Ramos (cell line): Measurements from ENCODE around the gene TMEM220.
"Not testable (repeated sequence)": the region's sequence is repeated elsewhere in the genome, so short reads cannot be mapped to it uniquely, and the experiment has no call there.

Experiments
- in situ Hi-C: fragments of 300-500 bp; cut with MboI; formaldehyde crosslinking; loops from one replicate; pipeline ENCODE4 v1.14.3; 2022; ENCODE audit warnings: low sequenced_read_pairs; ENCODE audit not compliant: unreplicated experiment

TMEM220 gene

DNA sequence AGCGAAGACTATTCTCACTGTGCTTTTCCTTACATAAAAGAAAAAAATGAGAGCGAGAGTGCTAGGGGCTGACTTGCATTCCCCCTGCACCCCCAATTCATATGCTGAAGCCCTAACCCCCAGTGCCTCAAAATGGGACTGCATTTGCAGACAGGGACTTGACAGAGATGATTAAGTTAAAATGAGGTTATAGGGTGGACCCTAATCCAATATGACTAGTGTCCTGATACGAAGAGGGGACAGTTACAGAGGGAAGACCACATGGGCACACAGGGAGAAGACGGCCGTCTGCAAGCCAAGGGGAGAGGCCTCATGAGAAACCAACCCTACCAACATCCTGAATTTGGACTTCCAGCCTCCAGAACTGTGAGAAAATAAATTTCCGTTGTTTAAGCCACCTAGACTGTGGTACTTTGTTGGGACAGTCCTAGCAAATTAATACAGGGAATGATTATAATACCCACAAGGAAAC lies 1.6 kb upstream of the TMEM220 start:
- in situ Hi-C loops: no loop called here

- in situ Hi-C loops: not testable (repeated sequence)
These were observed 424 bp upstream of the TMEM220 start for GRCh38 chr17:10730247-10730646.

GRCh38 chr17:10728331-10728892 lies 1.4 kb downstream of the TMEM220 start:
- in situ Hi-C loops: no loop called here

GRCh38 chr17:10727192-10727591 lies 2.6 kb downstream of the TMEM220 start:
- in situ Hi-C loops: no loop called here

GRCh38 chr17:10726196-10726595 lies 3.6 kb downstream of the TMEM220 start:
- in situ Hi-C loops: no loop called here

GRCh38 chr17:10725262-10725661 lies 4.6 kb downstream of the TMEM220 start:
- in situ Hi-C loops: no loop called here

GRCh38 chr17:10724546-10725195 lies 5.2 kb downstream of the TMEM220 start:
- in situ Hi-C loops: no loop called here

GRCh38 chr17:10718547-10718946 lies 11.3 kb downstream of the TMEM220 start:
- in situ Hi-C loops: no loop called here

GRCh38 chr17:10716218-10716617 lies 13.6 kb downstream of the TMEM220 start:
- in situ Hi-C loops: no loop called here

DNA sequence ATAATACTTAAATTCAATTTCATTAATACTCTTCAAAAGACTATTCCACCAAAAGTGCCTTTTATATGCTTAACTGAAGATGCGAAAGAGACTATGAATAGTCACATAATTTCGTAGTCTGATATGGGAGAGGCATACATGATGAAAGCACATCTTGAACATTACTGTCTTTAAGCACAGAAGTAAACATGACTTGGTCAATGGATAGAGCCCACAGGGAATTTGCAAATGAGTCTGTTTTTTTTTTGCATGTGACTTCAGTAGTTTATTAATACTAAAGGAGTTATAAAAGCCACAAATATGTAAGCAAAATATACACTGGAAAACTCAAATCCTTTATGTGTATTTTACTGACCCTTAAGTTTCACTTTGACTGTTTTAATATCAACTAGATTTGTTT lies 16.5 kb downstream of the TMEM220 start:
- in situ Hi-C loops: no loop called here

- in situ Hi-C loops: no loop called here
These were observed 24.1 kb downstream of the TMEM220 start for GRCh38 chr17:10705727-10706126.

GRCh38 chr17:10702574-10702973 lies 27.2 kb downstream of the TMEM220 start:
- in situ Hi-C loops: no loop called here

GRCh38 chr17:10699856-10700255 lies 30.0 kb downstream of the TMEM220 start:
- in situ Hi-C loops: no loop called here

DNA sequence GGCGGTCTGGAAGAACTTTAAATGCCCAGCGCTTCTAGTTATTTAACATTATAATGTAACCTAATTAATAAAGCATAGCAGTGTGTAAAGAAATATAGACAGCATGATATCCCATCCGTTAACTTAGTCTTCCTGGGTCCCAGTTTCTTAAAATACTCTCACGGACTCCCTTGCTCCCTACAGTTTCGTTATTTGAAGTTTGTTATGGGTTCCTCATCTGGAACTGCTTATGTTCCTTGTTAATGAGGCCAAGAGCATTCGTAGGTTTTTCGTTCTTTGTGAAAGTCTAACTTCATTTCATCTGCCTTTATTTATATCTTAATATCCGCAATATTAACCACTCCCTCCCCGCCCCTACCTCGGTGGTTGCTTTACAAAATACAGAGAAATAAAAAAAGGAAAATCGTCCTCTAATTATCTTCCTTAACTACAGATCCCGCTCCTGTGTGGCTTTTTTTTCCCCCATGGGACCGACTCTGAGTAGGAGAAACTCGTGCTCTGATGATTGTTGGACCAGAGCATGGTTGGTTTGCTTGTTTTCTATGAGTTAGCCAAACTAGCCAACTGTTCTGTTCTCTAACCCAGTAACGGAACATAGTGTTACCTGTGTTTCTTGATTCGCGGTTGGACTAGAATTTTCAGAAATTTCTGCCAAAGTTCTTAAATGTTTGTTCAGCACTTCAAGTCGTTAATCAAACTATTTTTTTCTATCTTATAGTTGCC lies 31.6 kb downstream of the TMEM220 start:
- in situ Hi-C loops: no loop called here

GRCh38 chr17:10697092-10698081 lies 32.4 kb downstream of the TMEM220 start, which contains the start of the genes ADPRM and SCO1:
ADPRM (plus strand) TSS chr17:10697594; CDS start chr17:10704927, 7,333 bp downstream.
SCO1 (minus strand) TSS chr17:10697533; CDS start chr17:10697507, 26 bp downstream.
- in situ Hi-C loops: no loop called here

DNA sequence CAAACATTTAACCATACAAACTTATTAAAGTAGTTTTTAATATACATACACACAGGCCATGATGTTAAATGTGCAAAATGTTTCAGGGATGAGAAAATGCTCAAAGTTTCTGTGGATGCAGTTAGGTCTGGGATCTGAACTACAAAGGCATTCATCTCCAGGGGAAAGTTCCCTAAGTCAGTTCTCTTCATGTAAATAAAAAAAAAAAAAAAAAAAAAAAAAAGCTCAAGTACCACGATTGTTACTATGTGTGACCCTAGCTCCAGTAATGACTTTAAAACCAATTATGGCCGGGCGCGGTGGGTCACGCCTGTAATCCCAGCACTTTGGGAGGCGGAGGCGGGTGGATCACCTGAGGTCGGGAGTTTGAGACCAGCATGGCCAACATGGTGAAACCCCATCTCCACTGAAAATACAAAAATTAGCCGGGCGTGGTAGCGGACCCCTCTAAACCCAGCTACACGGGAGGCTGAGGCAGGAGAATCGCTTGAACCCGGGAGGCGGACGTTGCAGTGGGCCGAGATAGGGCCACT lies 33.9 kb downstream of the TMEM220 start:
- in situ Hi-C loops: not testable (repeated sequence)

- in situ Hi-C loops: no loop called here
These were observed 42.3 kb downstream of the TMEM220 start for GRCh38 chr17:10687499-10687898.

GRCh38 chr17:10683853-10684252 lies 46.0 kb downstream of the TMEM220 start:
- in situ Hi-C loops: no loop called here

GRCh38 chr17:10681866-10682446 lies 47.9 kb downstream of the TMEM220 start:
- in situ Hi-C loops: no loop called here
